ENCODE results near the gene UTS2R.

GRCh38 chr17:82380860-82381702 is 9.5 kb downstream of the UTS2R start:
- TF ChIP-seq CTCF (IDR thresholded peaks at IDR 0.05) = no peak
- no peak for TF ChIP-seq POLR2A (IDR thresholded peaks at IDR 0.05)

Measured in adrenal gland (tissue), 5 donors.